PC-9 (cell line): ENCODE results near the gene SAT1. TPM values are rescaled to one million over a fixed set of nuclear protein-coding genes. Genes with fewer than 3 reads are reported as not detected.

Experiments
- Bru-seq: library from RNA; stranded (reverse); fragments of 400-500 nt; gene quantifications from one replicate; lab custom pipeline; 2021; lab: Mats Ljungman, UMichigan
- BruChase-seq, 2 experiments: library from RNA; stranded (reverse); fragments of 400-500 nt; gene quantifications; one replicate each; lab custom pipeline; 2021; lab: Mats Ljungman, UMichigan
- BruUV-seq: library from RNA; stranded (reverse); fragments of 400-500 nt; replicated peaks from 2 replicates; lab custom pipeline; 2021; lab: Mats Ljungman, UMichigan
- CTCF ChIA-PET: fragments of 300-600 bp; sonication (Branson Sonifier 250); formaldehyde crosslinking; loops from one replicate; lab custom pipeline; 2022; ENCODE audit warnings: antibody characterized with exemption; lab: Charles Lee
- POLR2A ChIA-PET: fragments of 300-600 bp; sonication (Branson Sonifier 250); formaldehyde crosslinking; loops from one replicate; lab custom pipeline; 2022; ENCODE audit warnings: antibody characterized with exemption; ENCODE audit not compliant: unreplicated experiment; lab: Charles Lee
- DNase-seq, 2 experiments: peaks; one replicate each; pipeline versions ENCODE4 v3.0.0 to v3.0.0-alpha.2; 2015 to 2022; ENCODE audit warnings: mixed read lengths in 1 of 2
- H2AFZ ChIP-seq: fragments of 200-600 bp; sonication (generic); 2 replicates; pipeline ENCODE4 v1.8.1; 2017; ENCODE audit warnings: antibody characterized with exemption
- H3F3A ChIP-seq: fragments of 200-600 bp; sonication (generic); 2 replicates; pipeline ENCODE4 v1.8.1; 2017; ENCODE audit warnings: antibody characterized with exemption, mild to moderate bottlenecking, low read depth; ENCODE audit not compliant: insufficient read depth
- H3K27ac ChIP-seq: fragments of 200-600 bp; sonication (generic); 2 replicates; pipeline ENCODE4 v1.6.1; 2016; ENCODE audit warnings: mixed run types
- H3K27me3 ChIP-seq: fragments of 200-600 bp; sonication (generic); 2 replicates; pipeline ENCODE4 v1.6.1; 2016; ENCODE audit warnings: low read depth, mixed run types; ENCODE audit not compliant: insufficient read depth
- H3K36me3 ChIP-seq: fragments of 200-600 bp; sonication (generic); 2 replicates; pipeline ENCODE4 v1.6.1; 2016; ENCODE audit warnings: low read depth, mixed run types
- H3K4me1 ChIP-seq: fragments of 200-600 bp; sonication (generic); replicated peaks from 2 replicates; pipeline ENCODE4 v1.6.1; 2016; ENCODE audit warnings: mixed run types; ENCODE audit not compliant: insufficient read depth
- H3K4me2 ChIP-seq: fragments of 200-600 bp; sonication (generic); 2 replicates; pipeline ENCODE4 v1.6.1; 2017; ENCODE audit warnings: mixed run types
- H3K4me3 ChIP-seq: fragments of 200-600 bp; sonication (generic); 2 replicates; pipeline ENCODE4 v1.6.1; 2016; ENCODE audit warnings: mixed run types
- H3K79me2 ChIP-seq: fragments of 200-600 bp; sonication (generic); 2 replicates; pipeline ENCODE4 v1.6.1; 2017; ENCODE audit warnings: low read depth, mixed run types
- H3K9me2 ChIP-seq: fragments of 200-600 bp; sonication (generic); 2 replicates; pipeline ENCODE4 v1.8.1; 2017; ENCODE audit warnings: mild to moderate bottlenecking; ENCODE audit not compliant: insufficient read depth
- H3K9me3 ChIP-seq: fragments of 200-600 bp; sonication (generic); 2 replicates; pipeline ENCODE4 v1.8.1; 2016; ENCODE audit warnings: low read depth; ENCODE audit not compliant: insufficient read depth
- H4K20me1 ChIP-seq: fragments of 200-600 bp; sonication (generic); 2 replicates; pipeline ENCODE4 v1.8.1; 2017; ENCODE audit not compliant: insufficient read depth
- EZH2 ChIP-seq: fragments of 200-600 bp; sonication (generic); IDR thresholded peaks from 2 replicates; pipeline ENCODE4 v1.8.0; 2017; ENCODE audit warnings: antibody characterized with exemption, low read depth
- intact Hi-C: fragments of 100-400 bp; cut with micrococcal nuclease; formaldehyde crosslinking; loops from one replicate; pipeline ENCODE4 v1.10.0; 2022; ENCODE audit not compliant: unreplicated experiment
- long read RNA-seq: library from polyadenylated mRNA; stranded (forward); transcript quantifications from one replicate; pipeline ENCODE4 v2.0.0, GENCODE V29; 2022
- total RNA-seq: library from RNA; stranded (reverse); gene quantifications from 2 replicates; pipeline ENCODE4 v1.2.3, GENCODE V29; 2021
- TF ChIP-seq, protein P1 (sequence below): fragments of 200-600 bp; sonication (generic); conservative IDR thresholded peaks from 2 replicates; pipeline ENCODE4 v1.6.1; 2017; ENCODE audit warnings: mixed run types, antibody characterized with exemption, mild to moderate bottlenecking, moderate library complexity

SAT1 gene
- 99.1 and 131 TPM in 2 replicates for total RNA-seq
- percentile 98 among the genes with signal in this experiment for Bru-seq, nascent RNA
- BruChase-seq, experiment 1, labeled RNA remaining after a 2-hour chase = percentile 100 among the genes with signal in this experiment
- BruChase-seq, experiment 2, labeled RNA remaining after a 6-hour chase = percentile 100 among the genes with signal in this experiment
- long read RNA-seq, transcript SAT1-204 (6 exons, 1,065 nt) = major isoform, 60 of 105 reads
- long read RNA-seq, transcript SAT1-209 (7 exons, 1,135 nt) = minor isoform, 5 of 105 reads
- long read RNA-seq, partial matches to known transcripts = 0 of 105 reads
- long read RNA-seq, other reads (novel, unspliced or antisense) = 35 of 105 reads

DNA sequence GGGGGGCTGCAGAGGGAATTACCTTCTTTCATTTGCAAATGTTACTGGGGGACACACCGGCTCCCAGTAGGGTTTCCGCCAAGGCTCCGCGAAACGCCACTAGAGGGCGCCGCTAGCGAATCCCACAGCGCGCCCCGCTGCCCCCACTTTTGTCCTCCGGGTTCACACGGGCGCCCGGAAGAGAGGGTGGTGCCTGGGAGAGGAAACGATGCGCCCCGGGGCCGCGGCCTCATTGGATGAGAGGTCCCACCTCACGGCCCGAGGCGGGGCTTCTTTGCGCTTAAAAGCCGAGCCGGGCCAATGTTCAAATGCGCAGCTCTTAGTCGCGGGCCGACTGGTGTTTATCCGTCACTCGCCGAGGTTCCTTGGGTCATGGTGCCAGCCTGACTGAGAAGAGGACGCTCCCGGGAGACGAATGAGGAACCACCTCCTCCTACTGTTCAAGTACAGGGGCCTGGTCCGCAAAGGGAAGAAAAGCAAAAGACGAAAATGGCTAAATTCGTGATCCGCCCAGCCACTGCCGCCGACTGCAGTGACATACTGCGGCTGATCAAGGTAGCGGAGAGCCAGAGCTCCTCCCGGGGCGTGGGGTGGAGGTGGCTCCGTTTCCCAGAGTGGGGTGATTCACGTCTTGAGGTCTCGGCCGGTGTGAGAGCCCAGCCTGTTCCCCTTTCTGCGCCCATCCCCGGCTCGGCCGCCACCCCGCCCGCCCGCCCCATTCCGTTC lies at the start of gene SAT1:
TSS of gene SAT1 (plus strand) at position 311 of the 726 bp plus-strand sequence. CDS start at position 490, 179 bp downstream.
- ChIA-PET POLR2A (interaction anchor here (0.5 to 1.2 kb wide), 11 partner anchors 24 to 1766 kb away, joined by 3 to 14 read pairs (median 5); partner anchors contain the start of gene PRDX4), CTCF (interaction anchor here (0.7 to 1.6 kb wide), 3 partner anchors 31 to 119 kb away, joined by 3 to 11 read pairs (median 6); partner anchors contain the start of gene ACOT9)
- Histone ChIP-seq H3K4me1 (peaks cover 45% of the 10 kb centered on the region), H3K4me2 (peak within 1 kb of the TSS; percentile 97), H3K9me3 (no peaks in the 10 kb centered on the region), H3K9me2 (no peaks in the 10 kb centered on the region), H3K4me3 (peak within 1 kb of the TSS; percentile 94), H3F3A (peaks cover 62% of the 10 kb centered on the region), H3K79me2 (peaks cover 24% of the 10 kb centered on the region), H4K20me1 (peaks cover 12% of the 10 kb centered on the region), H2AFZ (peak within 1 kb of the TSS; percentile 64; the same call in 1 of the 2 replicates), H3K27ac (peak within 1 kb of the TSS; percentile 98), H3K27me3 (no peaks in the 10 kb centered on the region), H3K36me3 (peaks cover 22% of the 10 kb centered on the region)
- DNase-seq = peak; percentile 86 to 95
- intact Hi-C loops = loop anchor here (1.0 to 5.0 kb wide), 8 partner anchors 21 to 272 kb away; partner anchors contain the start of genes ACOT9 and EIF2S3
- TF ChIP-seq EZH2 = no peak
- TF ChIP-seq, protein P1, sequence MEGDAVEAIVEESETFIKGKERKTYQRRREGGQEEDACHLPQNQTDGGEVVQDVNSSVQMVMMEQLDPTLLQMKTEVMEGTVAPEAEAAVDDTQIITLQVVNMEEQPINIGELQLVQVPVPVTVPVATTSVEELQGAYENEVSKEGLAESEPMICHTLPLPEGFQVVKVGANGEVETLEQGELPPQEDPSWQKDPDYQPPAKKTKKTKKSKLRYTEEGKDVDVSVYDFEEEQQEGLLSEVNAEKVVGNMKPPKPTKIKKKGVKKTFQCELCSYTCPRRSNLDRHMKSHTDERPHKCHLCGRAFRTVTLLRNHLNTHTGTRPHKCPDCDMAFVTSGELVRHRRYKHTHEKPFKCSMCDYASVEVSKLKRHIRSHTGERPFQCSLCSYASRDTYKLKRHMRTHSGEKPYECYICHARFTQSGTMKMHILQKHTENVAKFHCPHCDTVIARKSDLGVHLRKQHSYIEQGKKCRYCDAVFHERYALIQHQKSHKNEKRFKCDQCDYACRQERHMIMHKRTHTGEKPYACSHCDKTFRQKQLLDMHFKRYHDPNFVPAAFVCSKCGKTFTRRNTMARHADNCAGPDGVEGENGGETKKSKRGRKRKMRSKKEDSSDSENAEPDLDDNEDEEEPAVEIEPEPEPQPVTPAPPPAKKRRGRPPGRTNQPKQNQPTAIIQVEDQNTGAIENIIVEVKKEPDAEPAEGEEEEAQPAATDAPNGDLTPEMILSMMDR = peak; percentile 85
- BruUV-seq = no TSS peak

DNA sequence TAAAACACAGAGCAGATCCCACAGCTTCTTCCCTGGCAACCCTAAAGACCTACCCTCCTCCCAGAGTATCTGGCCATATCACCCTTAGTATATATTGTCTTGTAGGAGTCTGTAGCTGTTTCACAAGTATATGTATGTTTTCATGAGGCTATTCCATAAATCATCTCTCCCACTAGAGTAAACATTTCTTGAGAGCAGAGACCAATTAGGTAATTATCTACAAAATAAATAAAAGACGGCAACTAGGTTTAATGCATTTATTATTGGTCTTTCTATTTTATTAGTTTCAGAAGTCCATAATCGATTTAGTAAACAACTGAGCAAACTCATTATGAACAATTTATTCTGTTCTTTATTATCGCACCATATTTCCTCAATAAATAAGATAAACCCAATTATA lies 46.9 kb upstream of the SAT1 start:
- no TSS peak for BruUV-seq
- intact Hi-C loops = no loop called here
- Histone ChIP-seq H3K4me1 (no peaks in the 10 kb centered on the region), H3K9me2 (no peaks in the 10 kb centered on the region), H2AFZ (no peak overlapping the region), H3K27ac (no peak overlapping the region), H3K27me3 (no peaks in the 10 kb centered on the region), H3F3A (no peaks in the 10 kb centered on the region), H3K9me3 (no peaks in the 10 kb centered on the region), H3K4me3 (no peak overlapping the region), H3K4me2 (no peak overlapping the region), H3K36me3 (no peaks in the 10 kb centered on the region; the same call in 1 of the 2 replicates), H3K79me2 (peaks cover 49% of the 10 kb centered on the region), H4K20me1 (0 out of 2 replicates have a peak, but pooled peaks cover 5% of the 10 kb centered on the region)
- DNase-seq = no peak
- ChIA-PET CTCF (interaction anchor here (1.1 kb wide), 1 partner anchor 166 kb away, joined by 5 read pairs; no protein-coding TSS in a partner anchor), POLR2A (no interaction called here)
- no peak for TF ChIP-seq EZH2

DNA sequence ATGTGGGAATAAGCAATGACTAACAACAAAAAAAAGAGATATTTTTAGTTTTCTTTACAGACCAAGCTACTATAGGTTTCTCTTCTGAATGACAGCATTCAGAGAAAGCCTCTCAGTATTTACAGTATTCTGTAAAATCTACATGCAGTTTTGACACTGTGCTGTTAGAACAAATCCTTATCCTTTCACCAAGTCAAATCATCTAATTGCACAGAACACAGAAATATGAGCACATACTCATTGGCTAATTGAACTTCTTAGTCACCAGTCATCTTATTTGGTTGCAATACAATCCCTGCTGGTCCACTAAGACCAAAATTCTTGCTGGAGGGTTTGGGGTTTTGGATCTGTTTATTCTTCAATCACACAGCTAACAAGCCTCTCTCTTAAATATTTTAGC lies 45.6 kb upstream of the SAT1 start:
- Histone ChIP-seq H3K4me2 (no peak overlapping the region), H3K9me3 (no peaks in the 10 kb centered on the region), H3K4me1 (peaks cover 10% of the 10 kb centered on the region; the same call in 1 of the 2 replicates), H3F3A (peaks cover 10% of the 10 kb centered on the region), H3K36me3 (no peaks in the 10 kb centered on the region), H3K9me2 (no peaks in the 10 kb centered on the region), H3K27ac (no peak overlapping the region), H4K20me1 (peaks cover 5% of the 10 kb centered on the region; the same call in 1 of the 2 replicates), H3K4me3 (no peak overlapping the region), H2AFZ (no peak overlapping the region), H3K79me2 (peaks cover 60% of the 10 kb centered on the region), H3K27me3 (no peaks in the 10 kb centered on the region)
- ChIA-PET POLR2A (no interaction called here), CTCF (no interaction called here)
- no TSS peak for BruUV-seq
- intact Hi-C loops = no loop called here
- TF ChIP-seq, protein P1 = no peak
- TF ChIP-seq EZH2 = no peak
- DNase-seq = no peak
